Measurements from ENCODE around the gene HIRA. TPM values are rescaled to one million over a fixed set of nuclear protein-coding genes. Genes with fewer than 3 reads are reported as not detected.

Gene HIRA
- 12.3 and 14.4 TPM in 2 replicates for polyA plus RNA-seq (2011; rRNA removed)
- polyA plus RNA-seq (2012; cell fraction: cytosol; rRNA removed), result 19.3 and 24.1 TPM in 2 replicates
- 22.3 and 23.9 TPM in 2 replicates for polyA plus RNA-seq (2012; cell fraction: nucleus; rRNA removed)
- 15.9 to 16.6 TPM (median 15.9 TPM) in 3 replicates for polyA plus RNA-seq (2017; fragmentation: RNase III; extraction: RNeasy Plus Mini Kit Qiagen cat#74134 plus additional on column Dnase treatment)
- polyA minus RNA-seq (2011; rRNA and poly(A)+ RNA removed), result 12.7 and 12.8 TPM in 2 replicates

GRCh38 chr22:19431649-19432132 lies at the start of gene HIRA:
Gene HIRA, minus strand, starts transcription at chr22:19431733. Its CDS starts 257 bp downstream, at chr22:19431476.
- 0% methylated on average over 19 of the region's 66 CpGs for WGBS (ENCODE audit: missing lambda C conversion rate)
- Histone ChIP-seq H3K27ac (peak within 1 kb of the TSS; percentile 93 to 100), H3K4me3 (peak within 1 kb of the TSS; percentile 99), H3K9me3 (no peaks in the 10 kb centered on the region), H3K4me1 (peaks cover 9% of the 10 kb centered on the region), H3K4me2 (peak within 1 kb of the TSS; percentile 98)
- no peak for TF ChIP-seq FOSL2 (IDR thresholded peaks at IDR 0.05)
- no peak for TF ChIP-seq FOSL2 (CRISPR knock-in tag; IDR thresholded peaks at IDR 0.05)
- no peak for TF ChIP-seq MAFK (IDR thresholded peaks at IDR 0.05; ENCODE audit: partially characterized antibody)
- no peak for TF ChIP-seq NR3C1 (IDR thresholded peaks at IDR 0.05)
- peak; percentile 85 for TF ChIP-seq PHF8 (IDR thresholded peaks at IDR 0.05; ENCODE audit: borderline replicate concordance, low read depth)
- no peak for TF ChIP-seq TP53 (CRISPR knock-in tag; IDR thresholded peaks at IDR 0.05)
- TF ChIP-seq ZSCAN20 (CRISPR knock-in tag; IDR thresholded peaks at IDR 0.05), result no peak
- TF ChIP-seq, protein P1, sequence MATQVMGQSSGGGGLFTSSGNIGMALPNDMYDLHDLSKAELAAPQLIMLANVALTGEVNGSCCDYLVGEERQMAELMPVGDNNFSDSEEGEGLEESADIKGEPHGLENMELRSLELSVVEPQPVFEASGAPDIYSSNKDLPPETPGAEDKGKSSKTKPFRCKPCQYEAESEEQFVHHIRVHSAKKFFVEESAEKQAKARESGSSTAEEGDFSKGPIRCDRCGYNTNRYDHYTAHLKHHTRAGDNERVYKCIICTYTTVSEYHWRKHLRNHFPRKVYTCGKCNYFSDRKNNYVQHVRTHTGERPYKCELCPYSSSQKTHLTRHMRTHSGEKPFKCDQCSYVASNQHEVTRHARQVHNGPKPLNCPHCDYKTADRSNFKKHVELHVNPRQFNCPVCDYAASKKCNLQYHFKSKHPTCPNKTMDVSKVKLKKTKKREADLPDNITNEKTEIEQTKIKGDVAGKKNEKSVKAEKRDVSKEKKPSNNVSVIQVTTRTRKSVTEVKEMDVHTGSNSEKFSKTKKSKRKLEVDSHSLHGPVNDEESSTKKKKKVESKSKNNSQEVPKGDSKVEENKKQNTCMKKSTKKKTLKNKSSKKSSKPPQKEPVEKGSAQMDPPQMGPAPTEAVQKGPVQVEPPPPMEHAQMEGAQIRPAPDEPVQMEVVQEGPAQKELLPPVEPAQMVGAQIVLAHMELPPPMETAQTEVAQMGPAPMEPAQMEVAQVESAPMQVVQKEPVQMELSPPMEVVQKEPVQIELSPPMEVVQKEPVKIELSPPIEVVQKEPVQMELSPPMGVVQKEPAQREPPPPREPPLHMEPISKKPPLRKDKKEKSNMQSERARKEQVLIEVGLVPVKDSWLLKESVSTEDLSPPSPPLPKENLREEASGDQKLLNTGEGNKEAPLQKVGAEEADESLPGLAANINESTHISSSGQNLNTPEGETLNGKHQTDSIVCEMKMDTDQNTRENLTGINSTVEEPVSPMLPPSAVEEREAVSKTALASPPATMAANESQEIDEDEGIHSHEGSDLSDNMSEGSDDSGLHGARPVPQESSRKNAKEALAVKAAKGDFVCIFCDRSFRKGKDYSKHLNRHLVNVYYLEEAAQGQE (IDR thresholded peaks at IDR 0.05), result no peak
- TF ChIP-seq CHD4 (IDR thresholded peaks at IDR 0.05; ENCODE audit: borderline replicate concordance), result no peak
- TF ChIP-seq ELK1 (IDR thresholded peaks at IDR 0.05; ENCODE audit: low read depth, low read length), result no peak
- no peak for TF ChIP-seq ZFP36 (IDR thresholded peaks at IDR 0.05; ENCODE audit: borderline replicate concordance, partially characterized antibody)
- peak; percentile 50; the same call in 1 of the 2 replicates for TF ChIP-seq MYC (IDR thresholded peaks at IDR 0.05; ENCODE audit: borderline replicate concordance, low read length)
- no peak for TF ChIP-seq NFE2L2 (conservative IDR thresholded peaks at IDR 0.05; ENCODE audit: low read length)
- no peak for TF ChIP-seq EHF (CRISPR knock-in tag; IDR thresholded peaks at IDR 0.05)
- no peak for TF ChIP-seq EP300 (IDR thresholded peaks at IDR 0.05)
- no peak for TF ChIP-seq SMC3 (IDR thresholded peaks at IDR 0.05)
- no peak for TF ChIP-seq POLR2AphosphoS2 (conservative IDR thresholded peaks at IDR 0.05; ENCODE audit: low read length)
- TF ChIP-seq MAZ (IDR thresholded peaks at IDR 0.05; ENCODE audit: borderline replicate concordance, low read depth, low read length), result no peak
- TF ChIP-seq JUNB (IDR thresholded peaks at IDR 0.05), result no peak
- peak; percentile 56 for TF ChIP-seq POLR2A (IDR thresholded peaks at IDR 0.05; ENCODE audit: low read length)
- DNase-seq (ENCODE audit: low read depth in 1 of 2, low spot score in 1 of 2), result peak; percentile 44 to 80
- ATAC-seq, result peak; percentile 76 to 79
- ChIA-PET POLR2A (interaction anchor here (0.6 to 2.0 kb wide), 9 partner anchors 12 to 287 kb away, joined by 3 to 5 read pairs (median 3); partner anchors contain the start of genes C22orf39, CDC45, ESS2 and SLC25A1), CTCF (interaction anchor here (1.0 kb wide), 1 partner anchor 252 kb away, joined by 3 read pairs; no protein-coding TSS in a partner anchor)
- no peak for FAIRE-seq

DNA sequence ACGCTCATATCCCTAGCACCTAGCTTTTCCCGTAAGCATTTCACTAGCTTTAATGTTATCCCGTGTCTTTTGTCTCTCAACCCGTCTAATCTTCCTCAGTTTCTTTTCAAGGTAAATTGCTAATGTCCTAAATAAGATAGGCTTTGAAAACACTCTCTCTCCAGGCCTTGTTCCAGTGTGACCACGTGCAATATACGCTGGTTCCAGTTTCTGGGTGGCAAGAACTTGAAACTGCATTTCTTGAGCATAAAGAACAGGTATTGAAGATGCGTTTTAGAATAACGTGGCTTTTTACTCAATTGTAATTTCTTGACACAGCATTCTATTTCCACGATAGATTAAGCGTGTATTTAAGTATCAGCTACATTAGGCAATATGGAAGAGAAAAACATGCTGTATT lies 49.3 kb upstream of the HIRA start:
- WGBS (ENCODE audit: missing lambda C conversion rate), result 50% methylated on average over 10 of the region's 10 CpGs
- ChIA-PET CTCF (no interaction called here), POLR2A (interaction anchor here (1.6 kb wide), 1 partner anchor 8 kb away, joined by 4 read pairs; no protein-coding TSS in a partner anchor)
- H3K4me1 ChIP-seq, result peaks cover 13% of the 10 kb centered on the region
- no peak for ATAC-seq
- H3K27ac ChIP-seq, result no peak overlapping the region
- no peak for FAIRE-seq
- no peak for TF ChIP-seq MYC (IDR thresholded peaks at IDR 0.05; ENCODE audit: borderline replicate concordance, low read length)
- 0 out of 2 replicates have a peak, but pooled peaks have one; percentile 18 for TF ChIP-seq MAX (IDR thresholded peaks at IDR 0.05)
- TF ChIP-seq ZFP36 (IDR thresholded peaks at IDR 0.05; ENCODE audit: borderline replicate concordance, partially characterized antibody), result no peak
- TF ChIP-seq NFE2L2 (conservative IDR thresholded peaks at IDR 0.05; ENCODE audit: low read length), result no peak
- no peak for TF ChIP-seq RFX5 (IDR thresholded peaks at IDR 0.05)
- no peak for TF ChIP-seq HEYL (CRISPR knock-in tag; IDR thresholded peaks at IDR 0.05)
- TF ChIP-seq JUN (IDR thresholded peaks at IDR 0.05), result no peak
- TF ChIP-seq, protein P2, sequence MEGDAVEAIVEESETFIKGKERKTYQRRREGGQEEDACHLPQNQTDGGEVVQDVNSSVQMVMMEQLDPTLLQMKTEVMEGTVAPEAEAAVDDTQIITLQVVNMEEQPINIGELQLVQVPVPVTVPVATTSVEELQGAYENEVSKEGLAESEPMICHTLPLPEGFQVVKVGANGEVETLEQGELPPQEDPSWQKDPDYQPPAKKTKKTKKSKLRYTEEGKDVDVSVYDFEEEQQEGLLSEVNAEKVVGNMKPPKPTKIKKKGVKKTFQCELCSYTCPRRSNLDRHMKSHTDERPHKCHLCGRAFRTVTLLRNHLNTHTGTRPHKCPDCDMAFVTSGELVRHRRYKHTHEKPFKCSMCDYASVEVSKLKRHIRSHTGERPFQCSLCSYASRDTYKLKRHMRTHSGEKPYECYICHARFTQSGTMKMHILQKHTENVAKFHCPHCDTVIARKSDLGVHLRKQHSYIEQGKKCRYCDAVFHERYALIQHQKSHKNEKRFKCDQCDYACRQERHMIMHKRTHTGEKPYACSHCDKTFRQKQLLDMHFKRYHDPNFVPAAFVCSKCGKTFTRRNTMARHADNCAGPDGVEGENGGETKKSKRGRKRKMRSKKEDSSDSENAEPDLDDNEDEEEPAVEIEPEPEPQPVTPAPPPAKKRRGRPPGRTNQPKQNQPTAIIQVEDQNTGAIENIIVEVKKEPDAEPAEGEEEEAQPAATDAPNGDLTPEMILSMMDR (IDR thresholded peaks at IDR 0.05), result no peak
- no peaks in the 10 kb centered on the region for H3K9me3 ChIP-seq
- peak overlapping the region; percentile 96 for H3K4me3 ChIP-seq
- H3K4me2 ChIP-seq, result peak overlapping the region; percentile 94
- no peak for DNase-seq (ENCODE audit: low read depth in 1 of 2, low spot score in 1 of 2)

All from A549 (cell line).